Hematopoietic multipotent progenitor cell treated with erythropoietin and hydrocortisone succinate and interleukin-3 and kit ligand, for 15 days (in vitro differentiated cells): Measurements from ENCODE around the gene ATAD2B.
"Not testable (repeated sequence)": the region's sequence is repeated elsewhere in the genome, so short reads cannot be mapped to it uniquely, and the experiment has no call there.

Experiments used
- DNase-seq: peaks from one replicate; pipeline ENCODE4 v3.0.0-alpha.2; 2015; ENCODE audit warnings: low spot score

Gene ATAD2B

DNA sequence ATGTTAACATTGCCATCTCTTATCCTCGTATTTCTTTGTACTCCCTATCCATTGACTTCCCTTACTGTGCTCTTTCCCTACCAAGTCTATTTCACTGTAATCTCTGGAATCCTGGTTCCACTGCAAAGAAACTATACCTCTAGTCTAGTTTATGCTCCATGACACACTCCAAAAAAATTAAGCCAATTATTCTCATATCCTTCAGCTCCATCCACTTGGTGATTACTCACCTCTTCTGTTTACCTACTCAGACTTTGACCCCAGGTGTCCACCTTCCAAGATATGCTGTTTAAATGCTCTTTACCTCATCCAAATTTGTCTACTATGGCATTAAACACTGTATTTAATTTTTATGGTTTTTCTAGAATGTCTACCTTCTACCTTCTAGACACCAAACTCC, 137.9 kb downstream of the ATAD2B start:
- DNase-seq, result no peak

DNA sequence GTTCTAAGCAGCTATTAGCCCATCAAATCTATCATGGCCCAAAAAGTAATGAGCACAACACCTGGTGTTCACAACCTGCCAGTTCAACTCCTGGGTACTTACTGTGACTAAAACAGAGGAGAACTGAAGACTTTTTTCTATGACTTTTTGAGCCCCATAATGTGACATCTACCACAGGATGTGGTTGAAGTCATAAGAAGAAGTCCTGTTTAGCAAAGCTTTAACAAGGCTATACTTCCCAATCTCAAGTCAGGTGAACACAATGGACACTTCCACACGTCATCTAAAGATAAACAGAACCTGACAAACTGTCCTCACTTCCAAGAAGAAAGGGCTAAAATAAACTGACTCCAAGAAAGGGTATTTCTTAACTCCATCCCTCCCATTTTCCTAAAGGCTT, 138.8 kb downstream of the ATAD2B start:
- DNase-seq, result no peak

DNA sequence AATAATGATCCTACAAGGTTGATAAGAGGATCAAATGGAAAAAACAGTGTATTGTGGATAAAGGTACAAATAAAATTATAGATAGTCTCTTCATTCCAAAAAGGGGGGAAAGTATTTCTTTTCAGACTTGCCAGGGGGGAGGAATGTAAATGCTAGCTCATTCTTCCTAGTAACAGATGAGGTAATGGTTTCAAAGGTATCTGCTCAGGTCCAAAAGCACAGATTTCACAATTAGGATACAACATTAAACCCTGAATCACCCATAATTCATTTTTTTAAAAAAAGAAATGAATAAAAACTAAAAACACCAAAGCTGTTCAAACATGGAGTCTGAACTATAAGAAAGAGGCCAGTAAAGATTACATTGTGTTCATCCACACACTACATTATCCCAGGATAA, 142.0 kb downstream of the ATAD2B start:
- DNase-seq, result no peak

DNA sequence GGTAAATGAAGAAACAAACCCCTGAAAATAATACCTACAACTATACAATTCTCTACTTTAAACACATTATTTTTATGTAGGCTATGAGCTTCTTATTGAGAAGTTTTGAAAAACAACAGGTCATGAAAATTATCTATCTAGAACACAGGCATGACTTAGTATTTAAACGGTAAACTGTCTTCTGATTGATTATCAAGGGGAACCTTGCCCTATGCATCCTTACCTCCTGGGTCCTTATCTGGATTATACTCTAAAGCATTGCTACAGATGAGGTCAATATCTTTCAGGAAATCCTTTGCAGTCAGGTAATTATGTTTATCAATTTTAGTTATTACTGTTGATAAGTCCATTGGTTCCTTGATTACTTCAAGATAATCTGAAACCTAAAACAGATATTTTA, 144.3 kb downstream of the ATAD2B start:
- no peak for DNase-seq

DNA sequence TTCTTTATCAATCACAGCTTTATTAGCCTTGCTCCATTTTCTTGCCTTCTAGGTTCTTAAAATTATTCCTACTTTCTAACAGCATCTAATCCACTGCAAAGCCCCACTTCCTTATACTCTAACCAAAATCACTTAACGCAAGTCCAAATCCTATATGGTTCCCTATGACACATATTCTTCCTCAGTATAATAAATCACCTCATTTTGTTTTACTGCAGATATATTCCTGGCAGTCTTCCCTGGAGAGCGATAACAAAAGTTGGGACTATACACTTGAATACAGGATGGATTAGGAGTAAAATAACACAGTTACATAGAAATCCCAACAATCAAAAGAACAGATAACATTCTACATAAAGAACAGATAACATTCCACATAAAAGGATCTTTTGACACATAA, 144.8 kb downstream of the ATAD2B start:
- no peak for DNase-seq

DNA sequence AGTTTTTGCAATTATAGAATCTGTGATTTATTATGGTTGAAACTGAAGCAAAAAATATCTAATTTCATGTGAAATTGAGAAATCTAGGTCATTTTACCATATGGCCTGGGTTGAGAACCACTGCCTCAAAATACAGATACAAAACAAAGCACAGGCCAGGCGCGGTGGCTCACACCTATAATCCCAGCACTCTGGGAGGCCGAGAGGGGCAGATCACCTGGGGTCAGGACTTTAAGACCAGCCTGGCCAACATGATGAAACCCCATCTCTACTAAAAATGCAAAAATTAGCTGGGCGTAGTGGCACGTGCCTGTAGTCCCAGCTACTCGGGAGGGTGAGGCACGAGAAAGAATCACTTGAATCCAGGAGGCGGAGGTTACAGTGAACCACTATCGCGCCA, 146.5 kb downstream of the ATAD2B start:
- not testable (repeated sequence) for DNase-seq

DNA sequence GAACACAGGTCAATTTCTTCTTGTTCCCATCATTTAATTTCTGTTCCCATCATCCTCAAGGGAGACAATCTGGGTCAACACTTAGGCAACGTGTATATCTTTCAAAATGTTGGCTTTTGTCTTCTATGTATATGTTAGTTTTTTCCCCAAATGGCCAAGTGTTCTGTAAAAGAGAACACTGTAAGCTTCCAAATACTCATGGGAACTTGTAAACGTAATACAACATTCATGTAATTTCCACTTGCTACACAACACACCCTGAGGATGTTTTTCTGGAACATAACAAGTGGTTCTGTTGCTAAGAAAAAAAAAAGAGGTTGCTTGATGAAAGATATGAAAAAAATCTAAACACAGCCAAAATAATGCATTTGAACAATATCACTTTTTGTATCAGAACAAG, 149.1 kb downstream of the ATAD2B start:
- DNase-seq, result no peak

DNA sequence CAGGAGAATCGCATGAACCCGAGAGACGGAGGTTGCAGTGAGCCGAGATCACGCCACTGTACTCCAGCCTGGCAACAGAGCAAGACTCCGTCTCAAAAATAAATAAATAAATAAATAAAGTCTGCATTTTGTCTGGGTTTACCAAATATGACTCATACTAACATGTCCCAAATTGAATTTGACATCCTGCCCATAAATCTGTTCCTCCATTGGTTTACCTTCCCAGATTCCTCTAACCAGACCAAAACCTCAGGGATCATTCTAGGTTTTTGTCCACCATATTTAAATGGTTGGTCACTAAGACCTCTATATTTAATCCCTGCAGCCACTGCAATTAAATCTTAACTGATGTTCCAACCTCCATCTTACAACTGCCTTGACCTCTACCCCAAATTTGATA, 150.9 kb downstream of the ATAD2B start:
- no peak for DNase-seq

DNA sequence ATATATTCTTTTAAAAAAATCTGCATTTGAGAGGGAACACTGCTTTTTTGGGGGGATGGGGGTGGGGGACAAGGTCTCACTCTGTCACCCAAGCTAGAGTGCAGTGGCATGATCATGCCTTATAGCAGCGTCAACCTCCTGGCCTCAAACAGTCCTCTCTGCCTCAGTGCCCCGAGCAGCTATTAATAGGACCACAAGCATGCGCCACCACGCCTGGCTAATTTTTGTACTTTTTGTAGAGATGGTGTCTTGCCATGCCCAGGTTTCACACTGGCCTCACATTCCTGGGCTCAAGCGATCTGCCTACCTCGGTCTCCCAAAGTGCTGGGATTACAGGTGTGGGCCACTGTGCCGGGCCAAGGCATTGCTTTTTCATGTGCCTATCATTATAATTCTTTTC, 154.2 kb downstream of the ATAD2B start:
- no peak for DNase-seq

DNA sequence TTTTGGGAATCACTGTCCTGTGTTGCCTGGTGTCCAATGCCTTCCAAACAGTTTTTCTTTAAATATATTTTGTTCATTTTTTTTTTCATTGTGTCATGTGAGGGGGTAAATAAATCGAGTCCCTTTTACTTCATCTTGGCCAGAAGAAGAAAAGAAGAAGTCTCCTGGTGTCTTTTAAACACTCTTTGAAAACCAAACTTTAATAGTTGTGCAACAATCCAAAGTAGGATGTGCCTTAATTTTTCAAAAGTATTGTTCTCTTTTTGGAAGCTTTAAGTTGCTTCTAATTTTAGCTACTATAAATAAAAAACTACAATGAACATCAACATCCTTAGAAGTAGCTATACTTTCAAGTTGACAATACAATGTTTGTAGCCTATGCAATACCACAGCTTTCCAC, 154.9 kb downstream of the ATAD2B start:
- DNase-seq, result no peak

DNA sequence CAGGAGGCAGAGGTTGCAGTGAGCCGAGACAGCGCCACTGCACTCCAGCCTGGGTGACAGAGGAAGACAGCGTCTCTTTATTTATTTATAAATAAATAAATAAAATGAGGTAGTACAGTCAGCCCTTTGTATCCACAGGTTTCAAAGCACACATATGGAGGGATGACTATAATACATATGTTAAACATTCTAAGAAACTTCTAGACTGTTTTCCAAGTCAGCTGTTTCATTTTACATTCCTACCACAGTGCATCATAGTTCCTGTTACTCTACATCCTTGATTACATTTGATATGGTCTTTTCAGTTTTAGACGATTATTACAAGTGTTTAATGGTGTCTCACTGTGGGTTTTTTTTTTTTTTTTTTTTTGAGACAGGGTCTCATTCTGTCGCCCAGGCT, 157.6 kb downstream of the ATAD2B start:
- DNase-seq, result no peak

DNA sequence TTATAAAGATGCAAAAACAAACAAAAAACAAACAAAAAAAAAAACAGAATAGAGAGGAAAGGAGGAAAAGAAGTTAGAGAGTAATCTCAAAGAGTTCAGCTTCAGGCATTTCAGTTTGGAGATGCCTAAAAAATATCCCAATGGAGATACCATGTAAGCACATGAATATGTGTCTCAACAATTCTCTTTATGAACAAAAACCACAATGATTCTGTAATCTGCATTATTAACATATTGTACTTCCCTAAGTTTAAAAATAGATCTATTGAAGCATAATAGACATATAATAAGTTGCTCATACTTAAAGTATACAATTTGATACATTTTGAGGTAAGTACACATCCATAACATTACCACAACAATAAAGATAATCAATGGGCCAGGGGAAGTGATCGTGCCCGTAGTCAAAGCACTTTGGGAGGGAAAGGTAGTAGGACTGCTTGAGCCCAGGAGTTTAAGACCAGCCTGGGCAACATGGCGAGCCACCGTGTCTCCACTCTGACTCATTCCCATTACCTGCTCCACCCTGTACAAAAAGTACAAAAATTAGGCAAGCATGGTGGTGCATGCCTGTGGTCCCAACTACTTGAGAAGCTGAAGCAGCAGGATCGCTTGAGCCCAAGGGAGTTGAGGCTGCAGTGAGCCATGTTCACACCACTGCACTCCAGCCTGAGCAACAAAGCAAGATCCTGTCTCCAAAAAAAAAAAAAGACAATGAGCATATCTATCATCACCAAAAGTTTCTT, 158.9 kb downstream of the ATAD2B start:
- no peak for DNase-seq

DNA sequence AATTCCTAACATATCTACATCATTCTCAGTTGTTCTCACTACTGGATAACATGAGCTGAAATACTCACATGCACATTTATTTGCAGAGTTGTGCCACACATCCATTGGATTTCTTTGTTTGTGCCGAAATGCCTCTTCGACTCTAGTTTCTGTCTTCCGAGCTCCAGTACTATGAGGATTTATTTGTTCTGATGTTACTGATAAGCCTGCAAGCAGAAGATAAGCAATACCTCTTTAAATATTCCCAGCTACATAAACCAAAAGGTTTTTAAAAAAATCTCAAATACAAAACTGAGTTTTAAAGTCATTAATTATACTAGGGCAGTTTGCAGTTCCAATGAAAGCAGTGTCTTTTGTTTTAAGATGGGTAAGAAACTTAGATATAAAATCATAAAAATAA, 164.8 kb downstream of the ATAD2B start:
- no peak for DNase-seq

DNA sequence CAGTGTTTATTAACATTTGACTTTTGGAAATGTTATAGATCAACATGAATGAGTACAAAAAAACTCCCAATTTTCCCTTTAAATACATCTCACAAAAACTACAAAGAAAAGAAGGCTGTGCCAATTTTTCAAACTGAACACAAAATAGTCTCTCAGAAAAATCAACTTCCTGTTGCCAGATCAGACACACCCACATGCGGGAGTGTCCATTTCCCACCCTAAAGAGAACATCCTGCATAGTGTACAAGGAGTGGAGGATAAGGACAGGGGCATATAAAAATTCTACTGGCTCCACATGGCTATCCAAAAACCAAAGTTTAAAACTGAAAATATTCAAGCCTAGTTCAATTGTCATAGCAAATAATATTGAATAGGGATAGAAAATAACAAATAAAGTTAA, 165.3 kb downstream of the ATAD2B start:
- no peak for DNase-seq

DNA sequence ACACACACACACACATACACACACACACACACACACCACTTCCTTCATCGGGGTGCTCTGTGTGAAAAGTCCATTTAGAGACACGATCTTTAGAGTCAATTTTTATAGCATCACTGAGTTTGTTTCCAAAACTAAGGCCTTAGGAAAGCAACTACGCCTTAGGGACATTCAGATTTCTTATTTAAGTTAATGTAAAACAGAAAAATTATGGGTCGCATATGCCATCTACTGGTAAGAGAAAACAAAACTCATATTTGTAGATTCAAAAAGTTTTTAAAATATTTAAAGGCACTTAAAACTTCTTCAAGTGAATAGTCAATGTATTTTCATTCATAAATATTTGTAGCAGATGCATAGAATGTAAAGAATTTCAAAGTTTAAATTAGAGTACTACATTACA, 166.2 kb downstream of the ATAD2B start:
- DNase-seq, result no peak

DNA sequence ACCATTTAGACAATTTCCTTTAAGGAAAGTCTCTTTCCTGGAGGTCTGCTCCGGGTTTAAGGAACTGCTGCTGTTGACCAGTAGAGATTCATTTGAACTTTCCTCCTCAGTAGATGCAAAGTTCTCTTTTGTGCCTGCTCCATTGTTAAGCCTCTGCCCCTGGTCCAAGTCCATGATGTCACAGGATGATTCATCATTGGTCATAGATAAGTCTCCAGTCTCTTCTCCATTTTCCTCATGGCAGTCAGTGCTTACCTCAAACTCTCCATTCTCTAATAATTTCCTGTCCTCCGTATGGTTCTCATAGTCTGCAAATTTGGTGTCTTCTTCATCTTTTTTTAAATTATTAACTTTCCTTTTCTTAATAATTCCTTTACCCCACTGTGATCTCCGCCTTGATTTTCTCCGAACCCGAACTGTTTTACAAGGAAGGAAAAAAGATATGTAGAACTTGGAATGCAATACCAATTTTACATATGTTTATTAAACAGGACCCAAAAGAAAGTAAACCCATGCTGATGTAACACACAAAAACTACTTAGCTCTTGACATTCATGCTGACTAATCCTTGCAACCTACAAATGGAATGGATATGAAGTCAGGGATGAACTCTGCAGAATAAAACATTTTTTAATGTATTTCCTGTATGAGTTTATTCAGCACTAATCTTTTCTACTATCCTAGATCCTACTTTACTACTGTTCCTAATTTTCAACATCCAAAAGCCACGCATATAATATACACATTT, 169.1 kb downstream of the ATAD2B start:
- DNase-seq, result no peak

DNA sequence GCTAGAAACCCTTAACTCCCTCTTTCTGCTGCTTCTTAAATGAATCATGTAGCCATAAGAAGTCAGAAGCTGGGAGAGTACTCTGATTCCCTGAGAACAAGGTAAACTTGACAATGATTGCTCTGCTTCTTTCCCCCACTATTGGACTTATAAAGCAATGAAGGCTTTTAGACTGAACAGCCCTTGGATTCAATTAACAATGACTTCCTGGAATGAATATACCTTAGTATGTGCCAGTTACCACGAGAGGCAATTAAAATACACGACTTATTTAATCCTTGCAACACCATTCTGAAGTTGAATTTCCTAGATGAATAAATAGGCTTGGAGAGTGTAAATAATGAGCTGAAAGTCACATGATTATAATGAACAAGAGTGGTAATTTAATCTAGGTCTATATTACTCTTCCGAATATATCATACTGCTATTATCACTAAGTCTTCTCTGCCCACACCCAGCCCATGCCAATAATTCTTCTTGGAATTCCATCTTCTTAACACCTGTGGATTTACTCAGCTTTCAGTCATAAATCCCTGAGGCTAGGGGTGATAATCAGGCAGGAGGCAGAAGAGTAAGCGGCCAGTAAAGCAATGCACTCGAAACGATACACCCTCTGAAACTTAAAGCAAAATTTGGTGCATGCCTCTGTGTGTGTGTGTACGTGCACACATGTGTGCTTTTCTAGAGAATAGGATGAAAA, 170.2 kb downstream of the ATAD2B start:
- DNase-seq, result no peak

DNA sequence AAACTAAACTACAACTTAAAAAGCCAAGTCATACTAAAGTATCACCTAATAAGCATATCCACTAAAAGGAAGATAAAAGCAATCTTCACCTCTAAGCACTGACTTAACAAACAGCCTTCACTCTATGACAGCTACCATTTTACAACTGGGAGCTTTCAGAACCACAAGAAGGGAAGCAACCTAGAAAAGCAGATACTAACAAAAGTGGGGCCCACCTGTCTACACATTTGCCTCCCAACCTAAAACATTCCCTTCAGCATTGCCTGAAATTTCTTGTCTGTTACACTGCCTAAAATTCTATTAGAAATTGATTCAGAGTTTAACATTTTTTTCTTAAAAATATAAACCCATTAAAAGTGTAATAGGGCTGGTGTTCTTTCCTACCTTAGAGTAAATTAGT, 172.0 kb downstream of the ATAD2B start:
- DNase-seq, result no peak

DNA sequence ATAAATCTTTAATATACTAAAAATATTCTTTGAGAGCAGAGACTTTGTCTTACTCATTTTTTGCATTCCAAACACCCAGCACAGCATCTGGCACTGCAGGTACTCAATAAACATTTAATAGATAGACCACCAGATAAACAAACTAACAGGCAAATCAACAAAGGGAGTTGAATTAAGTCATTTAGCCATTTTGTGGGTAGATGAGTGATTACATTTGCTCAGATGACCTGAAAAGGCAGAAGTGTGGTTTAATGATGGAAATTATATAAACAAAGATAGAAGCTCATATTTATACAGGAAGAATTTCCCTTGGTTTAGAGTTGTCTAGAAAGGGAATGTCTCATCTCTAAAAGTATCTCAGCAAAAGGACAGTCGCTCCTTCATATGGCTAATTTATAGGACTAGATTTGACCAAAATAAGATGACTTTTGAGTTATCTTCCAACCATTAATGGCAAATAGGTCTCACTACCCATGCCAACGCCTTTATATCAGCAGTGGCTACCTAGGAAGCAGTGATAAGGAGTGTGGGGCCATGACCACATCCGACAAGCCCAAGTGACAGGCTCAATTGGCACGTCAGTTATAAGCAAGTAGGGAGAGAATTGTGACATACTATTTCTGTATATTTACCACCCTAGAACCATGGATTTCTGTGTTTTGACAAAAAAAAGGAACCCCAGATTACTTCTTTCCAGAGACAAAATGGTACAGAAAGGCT, 173.5 kb downstream of the ATAD2B start:
- no peak for DNase-seq

DNA sequence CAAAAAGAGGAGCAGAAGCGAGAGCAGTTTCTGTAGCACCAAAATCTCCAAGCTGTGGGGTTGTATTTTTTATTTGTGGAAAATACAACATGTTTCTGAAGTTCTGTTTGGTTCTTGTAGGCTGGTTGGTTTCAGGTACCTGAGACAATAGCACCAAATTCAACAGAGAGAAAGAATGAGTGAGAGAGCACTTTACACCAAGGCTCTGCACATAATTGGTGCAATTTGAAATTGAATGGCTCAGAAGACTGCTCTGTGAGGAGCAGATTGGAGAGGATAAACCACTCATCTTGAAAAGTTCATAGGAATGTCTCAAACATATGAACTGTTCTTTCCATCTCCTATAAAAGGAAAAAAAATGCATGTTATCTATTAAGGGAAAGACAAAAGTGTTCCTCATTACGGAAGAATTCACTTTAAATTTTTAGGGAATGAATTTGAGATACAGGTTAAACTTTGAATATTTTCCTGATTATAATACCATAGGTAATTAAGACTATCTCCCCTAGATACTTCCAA, 175.1 kb downstream of the ATAD2B start:
- DNase-seq, result no peak

DNA sequence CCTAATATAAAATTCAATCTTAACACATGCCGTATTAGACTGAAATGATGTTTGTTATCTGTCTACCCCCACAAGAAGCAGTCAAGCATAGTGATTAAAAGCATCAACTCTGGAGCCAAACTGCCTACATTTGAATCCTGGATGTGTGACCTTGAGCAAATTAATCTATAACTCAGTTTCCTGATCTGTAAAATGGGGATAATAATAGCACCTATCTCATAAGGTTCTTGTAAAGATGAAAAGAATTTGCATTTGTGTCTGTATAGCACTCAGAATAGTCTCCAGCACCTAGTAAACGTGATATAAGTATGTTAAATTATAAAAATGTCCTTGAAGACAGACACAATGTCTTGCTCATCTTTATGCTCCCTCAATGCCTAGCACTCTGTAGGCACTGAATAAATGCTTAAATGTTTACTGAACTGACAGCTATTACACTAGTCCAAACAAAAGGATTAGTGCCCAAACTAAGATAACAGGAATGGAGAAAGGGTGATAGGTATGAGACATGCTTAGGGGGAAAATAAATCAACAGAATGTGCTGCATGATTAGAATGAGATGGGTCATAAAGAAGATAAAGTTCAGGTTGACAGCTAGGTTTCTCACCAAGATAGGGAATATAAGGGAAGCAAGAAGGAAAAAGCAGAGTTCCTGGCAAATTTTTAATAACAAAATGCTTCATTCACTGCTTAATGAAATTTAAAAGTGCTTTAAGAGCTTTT, 180.6 kb downstream of the ATAD2B start:
- no peak for DNase-seq

DNA sequence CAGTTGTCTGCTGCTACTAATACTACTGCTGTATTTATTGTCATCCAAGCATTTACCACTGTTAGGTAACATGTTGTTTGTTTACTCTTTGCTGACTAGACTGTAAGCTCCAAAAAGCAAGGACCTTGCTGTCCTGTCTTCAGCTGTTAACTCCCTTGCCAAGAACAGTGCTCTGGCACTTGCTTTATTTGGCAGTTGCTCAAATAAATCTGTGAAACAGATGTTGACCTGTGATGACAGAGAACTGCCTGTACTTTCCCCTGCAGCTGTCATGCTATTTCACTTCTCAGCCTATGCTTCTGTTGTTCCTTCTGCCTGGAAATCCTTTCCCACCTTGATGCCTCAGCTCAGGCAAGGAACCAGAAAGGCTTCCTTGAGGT, 181.2 kb downstream of the ATAD2B start:
- DNase-seq, result peak; percentile 16
